Cerebellar nuclear complex (tissue), 1 donor: ENCODE results near the gene UBE2M.

Source experiments
- DNase-seq, 2 experiments: peaks; one replicate each; lab custom pipeline; 2025; lab: John Stamatoyannopoulos, UW

The UBE2M gene

DNA sequence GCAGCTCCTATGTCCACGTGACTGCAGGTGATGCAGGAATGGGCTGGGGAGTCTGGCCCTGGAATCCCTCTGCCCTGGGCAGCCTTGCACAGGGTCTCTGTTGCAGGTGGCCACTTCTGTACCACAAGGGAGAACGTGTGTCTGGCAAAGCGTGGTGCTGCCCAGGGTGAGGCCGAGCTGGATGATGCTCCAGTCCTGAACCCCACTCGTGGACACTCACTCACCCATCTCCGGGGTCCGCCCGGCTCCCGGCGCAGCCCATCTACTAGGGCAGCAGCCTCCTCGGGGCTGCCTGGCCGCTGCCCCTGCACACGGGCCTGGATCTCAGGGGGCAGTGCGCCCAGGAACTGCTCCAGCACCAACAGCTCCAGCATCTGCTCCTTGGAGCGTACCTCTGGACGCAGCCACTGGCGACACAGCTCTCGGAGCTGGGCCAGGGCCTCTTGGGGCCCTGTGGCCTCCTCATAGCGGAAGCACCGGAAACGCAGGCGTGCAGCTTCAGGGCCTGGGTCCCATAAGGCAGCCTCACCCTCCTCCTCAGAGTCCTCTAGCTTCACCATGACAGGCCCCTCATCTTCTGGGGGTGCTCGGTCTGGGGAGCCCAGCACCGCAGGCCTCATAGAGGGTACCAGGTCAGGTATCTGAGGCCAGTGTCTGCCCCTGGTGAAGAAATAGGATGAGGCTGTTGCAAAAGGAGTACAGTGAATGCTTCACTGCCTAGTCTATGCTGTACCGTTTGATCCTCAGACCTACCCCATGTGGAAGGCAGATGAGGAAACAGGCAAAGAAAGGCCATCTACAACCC is 12.6 kb upstream of the UBE2M start:
- no peak for DNase-seq

DNA sequence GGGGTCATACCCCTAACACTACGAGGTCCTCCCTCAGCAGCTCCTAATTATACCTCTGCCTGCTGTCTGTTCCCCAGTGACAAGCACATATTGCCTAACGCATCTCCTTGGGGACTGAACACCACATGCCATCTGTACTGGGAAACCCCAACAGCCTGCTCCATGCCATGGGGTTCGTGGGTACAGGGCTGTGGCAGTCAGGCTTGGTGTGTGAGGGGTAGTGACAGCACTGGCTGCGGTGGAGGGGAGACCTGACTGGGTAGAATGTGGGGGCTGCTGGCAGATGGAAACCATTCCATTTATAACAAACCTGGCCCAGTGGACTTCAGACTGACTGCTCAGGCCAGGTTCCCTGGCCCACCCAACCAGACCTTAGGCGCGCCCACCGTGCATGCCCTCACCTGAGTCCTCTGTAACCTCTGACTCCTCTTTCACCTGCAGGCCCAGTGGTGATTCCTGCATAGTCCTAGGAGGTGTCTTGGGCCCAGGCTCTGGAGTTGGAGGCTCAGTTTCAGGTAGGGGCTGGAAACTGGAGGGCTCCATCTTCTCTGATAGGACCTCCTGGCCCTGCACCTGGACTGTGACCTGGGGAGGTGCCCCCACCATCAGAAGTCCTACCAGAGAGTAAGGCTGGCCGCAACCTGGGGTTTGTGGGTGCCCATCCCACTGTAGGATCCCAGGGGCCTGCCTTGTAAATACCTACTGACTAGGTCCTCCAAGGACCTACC is 11.7 kb upstream of the UBE2M start:
- DNase-seq, result no peak

DNA sequence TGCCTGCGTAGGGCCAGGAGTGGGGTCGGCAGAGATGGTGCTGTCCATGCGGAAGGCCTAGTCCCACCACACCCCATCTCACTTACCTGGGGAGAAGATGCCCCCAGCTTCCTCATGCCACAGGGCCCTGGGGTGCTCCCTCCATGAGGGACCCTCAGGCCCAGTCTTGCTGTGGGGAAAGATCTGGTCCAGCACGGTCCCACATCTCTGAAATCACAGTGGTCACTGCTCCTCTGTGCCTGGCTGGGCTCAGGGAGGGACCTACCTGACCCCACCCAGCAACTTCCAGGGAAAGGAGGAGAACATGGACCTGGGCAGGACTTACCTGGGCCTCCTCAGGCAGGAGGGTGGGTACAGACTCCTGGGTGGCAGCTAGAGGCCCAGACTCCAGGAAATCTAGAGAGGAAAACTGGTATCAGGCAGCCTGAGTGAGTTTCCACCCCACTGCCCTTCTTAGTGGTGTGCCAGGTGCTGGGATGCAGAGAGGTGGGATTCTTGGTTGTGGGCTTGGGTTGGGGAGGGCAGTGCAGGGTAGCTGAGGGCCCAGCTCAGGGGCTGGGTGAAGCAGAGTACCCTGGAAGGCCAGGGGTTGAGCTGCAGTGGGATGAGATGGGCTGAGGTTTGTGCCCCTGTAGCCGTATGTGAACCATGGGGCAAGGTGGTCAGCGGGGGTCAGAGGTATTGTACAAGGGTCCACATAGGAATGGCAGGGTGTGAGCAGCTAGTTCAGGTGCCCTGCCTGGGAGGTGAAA is 11.0 kb upstream of the UBE2M start:
- no peak for DNase-seq

DNA sequence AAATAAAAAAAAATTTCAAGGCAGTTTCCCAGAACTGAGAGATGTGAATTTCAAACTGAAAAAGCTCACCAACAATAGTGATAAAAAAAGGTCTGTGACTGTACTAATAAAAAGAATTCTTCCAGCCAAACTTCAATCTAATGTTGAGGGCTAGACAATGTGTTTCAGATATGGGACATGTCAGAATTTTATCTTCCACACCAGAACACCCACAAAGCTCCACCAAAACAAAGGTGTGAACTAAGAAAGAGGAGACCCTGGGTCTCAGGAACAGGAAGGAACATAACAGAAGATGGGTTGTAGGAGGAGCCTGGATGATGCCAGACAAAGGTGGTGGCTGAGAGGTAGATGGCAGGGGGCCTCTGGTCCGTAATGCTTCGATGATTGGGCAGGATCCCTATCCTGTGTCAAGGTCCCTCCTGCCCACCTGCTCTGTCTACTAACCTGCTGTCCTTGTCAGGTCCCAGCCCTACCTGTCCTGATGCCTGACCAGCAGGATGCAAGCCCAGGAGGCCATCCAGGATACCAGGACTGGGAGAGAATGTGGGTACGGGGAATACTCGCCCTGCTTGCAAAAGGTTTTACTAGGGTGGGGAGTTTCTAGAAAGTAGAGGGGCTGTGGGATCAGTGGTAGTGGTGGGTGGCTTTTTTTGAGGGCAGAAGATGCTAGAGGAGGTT is 10.2 kb upstream of the UBE2M start:
- DNase-seq, result no peak

DNA sequence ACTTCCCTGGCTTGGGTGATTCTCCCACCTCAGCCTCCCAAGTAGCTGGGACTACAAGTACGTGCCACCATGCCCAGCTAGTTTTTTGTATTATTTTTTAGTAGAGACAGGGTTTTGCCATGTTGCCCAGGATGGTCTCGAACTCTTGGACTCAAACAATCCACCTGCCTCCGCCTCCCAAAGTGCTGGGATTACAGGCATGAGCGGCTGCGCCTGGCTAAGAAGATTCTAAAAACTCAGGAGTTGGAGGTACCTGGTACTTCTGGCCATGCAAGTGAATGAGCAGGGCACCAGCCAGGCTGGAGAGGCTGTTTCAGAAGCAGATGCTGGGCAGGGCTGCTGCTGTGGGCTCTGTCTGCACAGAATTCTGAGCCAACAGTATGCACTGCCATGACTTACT is 8.6 kb upstream of the UBE2M start:
- no peak for DNase-seq

DNA sequence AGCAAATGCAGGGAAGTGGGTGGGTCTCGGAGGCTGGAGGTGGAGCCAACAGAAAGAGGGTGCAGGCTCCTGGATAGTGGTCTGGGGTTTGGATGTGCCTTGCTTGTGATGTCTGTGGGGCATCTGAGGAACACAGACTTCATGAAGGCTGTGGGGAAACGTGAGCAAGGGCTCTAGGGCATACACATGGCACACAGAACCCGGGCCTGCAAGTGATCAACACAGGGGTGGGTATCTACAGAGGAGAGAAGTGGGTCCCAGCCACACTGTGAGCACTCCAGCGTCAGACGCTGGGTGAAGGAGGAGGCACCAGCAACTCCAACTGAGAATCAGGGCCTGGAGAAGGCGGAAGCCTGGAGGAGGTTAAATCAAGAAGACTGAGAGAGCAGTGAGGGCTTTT is 5.4 kb upstream of the UBE2M start:
- DNase-seq, result no peak

DNA sequence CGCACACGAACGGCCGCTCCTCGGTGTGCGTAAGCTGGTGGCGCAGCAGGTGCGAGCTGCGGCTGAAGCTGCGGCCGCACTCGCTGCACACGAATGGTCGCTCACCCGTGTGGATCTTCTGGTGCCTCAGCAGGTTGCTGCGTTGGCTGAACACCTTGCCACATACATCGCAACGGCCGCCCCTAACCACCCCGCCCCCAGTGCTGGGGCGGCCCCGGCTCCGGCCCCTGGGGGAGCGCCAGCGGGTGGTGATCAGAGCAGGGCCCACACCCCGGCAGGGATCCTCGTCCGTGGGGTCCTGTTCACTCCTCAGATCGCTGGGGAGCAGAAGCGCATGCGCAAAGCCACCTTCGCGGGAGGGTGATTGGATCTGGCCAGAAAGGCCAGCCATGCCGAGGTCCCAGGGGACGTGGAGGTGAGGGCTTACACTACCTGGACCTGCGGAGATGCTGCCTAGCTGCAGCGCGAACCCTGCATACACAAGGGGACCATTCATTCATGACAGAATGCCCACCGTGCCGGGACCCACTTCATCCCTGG is 4.7 kb upstream of the UBE2M start:
- no peak for DNase-seq

DNA sequence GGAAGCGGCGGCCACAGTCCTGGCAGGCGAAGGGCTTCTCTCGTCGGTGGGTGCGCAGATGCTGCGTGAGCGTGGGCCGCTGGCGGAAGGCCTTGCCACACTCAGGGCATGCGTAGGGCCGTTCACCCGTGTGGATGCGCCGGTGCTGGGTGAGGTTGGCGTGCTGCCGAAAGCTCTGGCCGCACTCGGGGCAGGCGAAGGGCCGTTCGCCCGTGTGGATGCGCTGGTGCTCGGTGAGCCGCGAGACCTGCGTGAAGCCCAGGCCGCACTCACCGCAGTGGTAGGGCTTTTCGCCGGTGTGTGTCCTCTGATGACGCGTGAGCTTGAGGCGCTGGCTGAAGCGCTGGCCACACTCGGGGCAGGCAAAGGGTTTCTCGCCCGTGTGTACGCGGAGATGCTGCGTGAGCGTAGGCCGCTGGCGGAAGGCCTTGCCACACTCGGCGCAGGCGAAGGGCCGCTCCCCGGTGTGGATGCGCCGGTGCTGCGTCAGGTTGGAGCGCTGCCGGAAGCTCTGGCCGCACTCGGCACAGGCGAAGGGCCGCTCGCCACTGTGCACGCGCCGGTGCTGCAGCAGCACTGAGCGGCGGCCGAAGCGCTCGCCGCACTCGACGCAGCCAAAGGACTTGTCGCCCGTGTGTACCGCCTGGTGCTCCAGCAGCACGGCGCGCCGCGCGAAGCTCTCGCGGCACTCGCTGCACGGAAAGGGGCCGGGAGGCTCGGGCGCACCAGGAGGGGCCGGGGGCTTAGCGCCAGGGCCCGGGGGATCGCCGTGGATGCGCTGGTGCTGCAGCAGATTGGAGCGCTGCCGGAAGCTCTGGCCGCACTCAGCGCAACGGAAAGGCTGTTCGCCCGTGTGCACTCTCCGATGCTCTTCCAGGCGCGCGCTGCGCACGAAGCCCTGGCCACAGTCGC is 4.0 kb upstream of the UBE2M start:
- no peak for DNase-seq

DNA sequence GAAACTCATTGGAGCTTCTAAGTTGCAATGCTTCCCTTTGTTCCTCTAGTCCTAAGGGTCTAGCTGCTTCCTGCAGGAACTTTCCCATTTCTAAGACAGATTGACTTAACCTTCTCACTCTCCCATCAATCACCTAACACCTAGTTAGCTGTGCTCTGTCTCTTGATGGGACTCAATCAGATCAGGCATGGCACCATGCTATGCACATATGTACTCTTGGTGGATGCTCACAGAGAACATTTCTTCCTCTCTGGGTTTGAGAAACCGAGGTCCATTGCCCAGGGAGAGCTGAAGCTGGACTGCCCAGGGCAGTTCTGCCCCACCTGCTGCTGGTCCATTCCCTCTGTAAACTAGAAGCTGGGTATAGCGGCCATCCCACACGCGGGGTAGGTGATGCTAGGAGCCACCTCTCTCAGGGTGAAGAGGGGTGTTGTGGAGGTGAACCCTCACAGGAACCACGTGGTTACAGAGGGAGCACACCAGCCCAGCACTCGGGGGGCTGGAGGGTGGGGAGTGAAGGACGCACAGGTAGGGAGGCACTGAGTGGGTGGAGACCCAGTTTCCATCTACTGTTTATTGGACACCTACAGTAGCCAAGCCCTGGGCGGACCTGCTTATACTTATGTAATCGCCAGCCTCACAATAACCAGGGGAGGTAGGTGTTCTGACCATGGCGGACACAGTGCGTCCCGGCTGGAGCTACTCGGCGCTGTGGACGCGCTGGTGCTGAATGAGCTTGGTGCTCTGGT is 3.1 kb upstream of the UBE2M start:
- no peak for DNase-seq

DNA sequence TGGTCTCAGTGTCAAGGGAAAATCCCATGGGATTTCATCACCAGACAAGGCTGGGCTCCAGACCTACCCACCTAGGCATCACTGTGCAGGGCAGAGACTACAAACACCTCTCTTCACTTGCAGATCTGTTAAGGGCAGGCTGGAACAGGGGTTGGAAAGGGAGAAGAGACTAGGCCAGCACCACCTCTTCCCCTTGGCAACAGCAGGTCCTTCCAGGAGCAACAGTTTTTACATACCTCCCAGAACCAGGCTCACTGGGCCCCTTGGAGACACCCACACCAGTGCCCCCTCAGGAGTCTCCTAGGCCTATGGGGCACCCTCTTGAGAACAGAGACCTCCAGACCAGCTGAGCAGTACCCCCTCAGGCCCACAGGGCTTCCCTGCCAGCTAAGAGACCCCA is 2.5 kb upstream of the UBE2M start:
- DNase-seq, result no peak

DNA sequence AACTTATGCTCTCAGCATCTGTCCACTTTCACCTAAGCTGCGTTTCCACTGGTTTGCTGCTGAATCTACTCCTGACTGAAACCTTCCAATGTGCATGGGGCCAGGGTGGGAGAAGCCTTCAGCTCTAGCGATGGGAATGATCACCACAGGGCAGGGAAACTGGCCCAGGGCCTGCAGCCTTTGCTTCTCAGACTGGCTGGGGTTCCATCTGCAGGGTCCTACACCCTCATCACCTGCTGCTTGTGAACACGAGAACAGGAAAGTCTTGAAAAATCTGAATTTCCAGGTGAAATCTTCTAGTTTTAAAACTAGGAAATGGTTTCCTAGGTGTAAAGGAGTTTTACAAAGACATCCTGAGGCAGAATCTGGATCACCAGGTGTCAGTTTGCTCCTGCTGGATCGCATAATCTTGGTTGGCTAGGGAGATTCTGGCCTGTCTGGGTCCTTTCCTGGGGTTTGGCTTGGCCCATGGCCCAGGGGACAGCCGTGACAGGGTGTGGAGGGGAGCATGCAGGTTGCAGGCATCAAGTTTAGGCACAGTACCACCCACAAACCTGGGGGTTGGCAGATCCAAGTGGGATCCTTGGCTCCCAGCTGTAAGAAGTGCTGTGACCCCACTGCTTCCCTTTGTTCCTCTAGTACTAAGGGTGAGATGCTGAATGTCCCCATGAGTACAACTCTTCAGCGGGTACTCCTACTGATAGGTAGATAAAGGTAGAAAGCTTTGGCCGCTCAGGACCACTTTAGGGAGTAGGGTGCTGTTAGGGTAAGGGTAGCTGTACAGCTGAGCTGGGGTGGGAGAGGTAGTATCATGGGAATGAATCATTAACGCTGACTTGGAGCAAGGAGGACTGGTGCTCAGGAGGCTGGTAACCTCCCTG is 1.8 kb upstream of the UBE2M start:
- DNase-seq, result no peak

DNA sequence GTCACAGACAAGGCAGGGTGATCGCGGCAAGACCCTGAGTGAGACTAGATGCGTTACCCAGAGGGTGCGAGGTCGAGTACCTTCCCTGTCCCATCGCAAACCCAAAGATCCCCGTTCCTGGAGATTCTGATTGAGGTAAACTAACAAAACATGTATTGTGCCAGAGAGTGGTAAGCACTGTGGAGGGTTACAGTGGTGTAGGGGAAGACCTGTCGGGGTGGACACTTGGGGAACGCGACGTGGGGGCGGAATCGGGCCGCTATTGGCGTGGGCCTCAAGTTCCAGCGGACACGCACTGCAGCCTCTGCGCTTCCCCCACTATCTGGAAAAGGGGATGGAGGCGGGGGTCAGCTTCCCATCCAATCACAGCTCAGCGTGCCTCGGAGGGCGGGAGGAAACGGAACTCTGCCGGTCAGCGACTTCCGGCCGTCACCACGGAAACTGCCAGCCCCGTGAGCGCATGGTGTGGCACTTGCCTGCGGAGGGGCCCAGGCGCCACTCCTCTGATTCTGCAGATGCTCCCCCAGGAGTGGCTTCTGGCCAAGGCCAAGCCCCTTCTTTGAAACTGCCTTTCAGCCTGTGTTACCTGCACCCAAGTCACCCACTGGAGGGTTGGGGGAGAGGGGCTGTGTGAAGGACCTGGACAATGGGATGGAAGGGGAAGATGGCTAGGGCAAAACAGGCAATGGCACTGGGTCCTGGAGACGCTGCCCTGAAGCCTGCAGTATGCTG is 1.0 kb upstream of the UBE2M start:
- no peak for DNase-seq

DNA sequence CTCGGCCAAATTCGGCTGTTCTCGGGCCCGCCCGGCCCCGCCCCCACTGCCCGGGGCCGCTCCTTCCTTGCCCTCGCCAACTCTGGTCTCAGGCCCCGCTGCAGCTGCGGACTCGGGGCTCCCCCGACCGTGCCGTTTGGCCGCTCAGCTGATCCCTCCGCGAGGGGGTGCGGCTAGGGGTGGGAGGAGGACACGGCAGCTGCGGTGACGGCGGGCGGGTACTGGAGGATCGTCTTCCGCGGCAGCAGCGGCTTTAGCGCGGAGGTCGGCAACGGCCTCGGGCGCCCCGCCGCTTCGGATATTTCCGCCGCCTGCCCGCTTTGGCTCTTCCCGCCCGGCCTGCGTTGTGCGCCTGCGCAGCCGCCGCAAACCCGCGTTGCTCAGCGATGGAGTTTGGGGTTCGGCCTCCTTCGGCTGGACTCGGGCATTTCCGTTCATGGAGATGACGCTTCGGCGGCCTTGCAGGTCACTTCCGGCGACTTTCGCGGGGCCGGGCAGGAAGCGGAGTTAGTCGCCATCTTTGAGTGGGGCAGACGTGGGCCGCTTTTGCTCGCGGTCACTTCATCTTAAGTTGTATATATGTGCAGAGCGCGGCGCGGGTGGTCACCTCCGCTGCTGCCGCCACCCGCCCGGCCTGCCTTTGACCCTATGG is 338 bp upstream of the UBE2M start:
- DNase-seq, result no peak

DNA sequence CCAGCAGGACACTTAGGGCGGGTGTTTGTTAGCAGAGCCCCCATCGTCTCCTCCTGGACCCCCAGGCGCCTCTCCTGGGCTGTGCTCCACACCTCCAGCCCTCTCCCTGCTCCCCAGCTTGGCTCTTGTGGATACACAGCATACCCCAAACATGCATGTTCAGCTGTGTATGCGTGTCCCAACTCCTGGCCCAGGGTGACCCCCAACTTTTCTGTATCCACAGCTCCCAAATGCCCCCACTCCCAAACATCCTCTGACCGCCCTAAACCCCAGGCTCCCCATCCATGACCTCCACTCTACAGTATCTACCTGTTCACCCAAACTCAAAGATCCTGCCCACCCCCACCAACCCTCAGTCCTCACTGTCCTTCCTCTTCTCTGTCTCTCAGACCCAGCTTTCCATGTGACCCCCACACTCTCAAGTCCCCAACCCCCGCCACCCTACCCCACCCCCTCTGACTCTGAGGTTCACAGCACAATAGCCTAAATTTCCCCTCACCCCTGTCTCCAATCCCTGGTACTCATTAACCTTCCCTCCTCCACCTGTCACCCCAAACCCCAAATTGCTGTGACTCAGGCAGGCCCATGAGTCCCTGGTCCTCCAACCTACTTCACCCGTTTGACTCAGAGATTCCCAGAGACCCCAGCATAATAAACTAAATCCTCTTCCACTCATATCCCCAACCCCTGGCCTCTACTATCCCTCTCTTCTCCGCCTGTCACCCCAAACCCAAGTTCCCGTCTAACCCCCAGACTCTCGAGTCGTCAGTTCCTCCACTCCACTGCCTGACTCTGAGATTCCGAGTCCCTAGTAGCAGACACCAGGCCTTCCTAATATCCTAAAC is 968 bp downstream of the UBE2M start:
- no peak for DNase-seq

DNA sequence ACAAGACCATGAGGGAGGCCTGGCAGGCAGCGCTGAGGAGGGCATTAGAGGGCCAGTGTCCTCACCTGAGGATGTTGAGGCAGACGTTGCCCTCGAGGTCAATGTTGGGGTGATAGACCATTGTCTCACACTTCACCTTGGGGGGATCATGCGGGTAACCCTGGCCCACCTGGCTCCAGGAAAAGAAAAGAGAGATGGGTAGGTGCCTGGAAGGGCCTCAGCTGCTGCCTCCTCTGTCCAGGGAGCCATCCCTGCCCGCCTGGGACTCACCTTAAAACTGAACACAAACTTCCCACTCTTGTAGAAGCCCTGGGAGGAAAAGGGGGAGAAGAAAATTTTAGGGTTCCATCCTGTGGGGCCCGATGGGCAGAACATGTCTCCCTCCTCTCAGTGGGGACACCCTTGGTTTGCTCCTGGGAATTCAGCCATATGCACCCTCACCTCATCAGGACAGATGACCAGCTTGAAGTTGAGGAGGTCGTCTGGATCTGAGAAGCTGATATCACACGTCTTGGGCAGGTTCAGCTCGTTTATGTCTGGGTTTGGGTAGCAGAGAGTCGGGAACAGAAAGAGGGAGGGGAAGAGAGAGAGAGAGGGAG is 1.7 kb downstream of the UBE2M start:
- no peak for DNase-seq

DNA sequence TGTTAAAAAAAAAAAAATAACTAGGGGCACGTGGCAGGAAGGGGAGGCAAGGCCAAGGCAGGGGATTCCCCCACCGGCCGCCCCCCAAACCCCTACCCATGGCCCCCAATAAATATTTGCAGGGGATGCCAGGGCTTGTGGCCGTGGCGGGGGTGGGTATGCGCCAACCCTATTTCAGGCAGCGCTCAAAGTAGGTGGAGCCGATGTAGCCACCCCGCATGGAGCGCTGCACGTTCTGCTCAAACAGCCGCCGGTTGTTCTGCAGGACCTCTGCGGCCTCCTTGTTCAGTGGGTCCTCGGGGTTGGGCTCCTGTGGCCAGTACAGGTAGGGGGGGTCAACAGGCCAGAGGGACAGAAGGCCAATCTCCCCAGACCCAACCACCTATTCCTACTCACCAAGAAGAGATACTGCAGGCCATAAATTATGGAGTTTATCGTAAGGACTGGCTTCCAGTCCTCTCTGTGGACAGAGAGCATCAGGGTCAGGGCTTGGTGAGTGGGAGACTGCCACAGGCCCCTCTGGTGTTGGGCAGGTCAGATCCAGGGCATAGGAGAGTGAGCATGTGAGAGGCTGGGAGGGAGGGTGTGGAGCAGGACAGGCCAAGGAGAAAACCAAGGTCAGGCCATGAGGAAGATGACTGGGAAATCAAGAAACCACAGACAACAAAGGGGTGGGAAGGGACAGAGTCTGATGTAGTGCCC is 2.3 kb downstream of the UBE2M start:
- DNase-seq, result no peak
